CD8-positive, alpha-beta memory T cell (primary cell): ENCODE measurements around the gene TRIM67. TPM values are rescaled to one million over a fixed set of nuclear protein-coding genes. Genes with fewer than 3 reads are reported as not detected.
A peak's percentile ranks its signal among the peaks of the same experiment; 100 is the strongest.

Experiments
- CTCF ChIA-PET: fragments of 350-600 bp; sonication (Branson Sonifier 250); formaldehyde crosslinking; loops from one replicate; lab custom pipeline; 2021; ENCODE audit warnings: antibody characterized with exemption; lab: Charles Lee
- POLR2A ChIA-PET: fragments of 350-600 bp; sonication (Branson Sonifier 250); formaldehyde crosslinking; loops from one replicate; lab custom pipeline; 2021; ENCODE audit warnings: antibody characterized with exemption; lab: Charles Lee
- DNase-seq, 5 donors: peaks; one replicate each; pipeline versions ENCODE4 v3.0.0 to v3.0.0-alpha.2; 2020 to 2022; ENCODE audit warnings: mixed read lengths in 1 of 5
- H3K27ac ChIP-seq: one replicate; pipeline ENCODE4 v1.7.0; 2013; ENCODE audit warnings: low read depth, mild to moderate bottlenecking, low read length, moderate library complexity
- H3K27me3 ChIP-seq: 2 replicates; pipeline ENCODE4 v1.7.0; 2013; ENCODE audit warnings: low read length, mild to moderate bottlenecking; ENCODE audit not compliant: insufficient read depth, poor library complexity, severe bottlenecking
- H3K36me3 ChIP-seq: 2 replicates; pipeline ENCODE4 v1.7.0; 2013; ENCODE audit warnings: mild to moderate bottlenecking, low read length, moderate library complexity; ENCODE audit not compliant: insufficient read depth
- H3K4me1 ChIP-seq: 2 replicates; pipeline ENCODE4 v1.7.0; 2013; ENCODE audit warnings: mild to moderate bottlenecking, low read length, moderate library complexity; ENCODE audit not compliant: insufficient read depth
- H3K4me3 ChIP-seq: 2 replicates; pipeline ENCODE4 v1.7.0; 2013; ENCODE audit warnings: mild to moderate bottlenecking, low read length
- H3K9me3 ChIP-seq: 2 replicates; pipeline ENCODE4 v1.7.0; 2013; ENCODE audit warnings: mild to moderate bottlenecking, low read length
- H3K27ac Mint-ChIP-seq, 8 donors: one replicate each; pipeline ENCODE4 v1.8.0; 2020 to 2021; ENCODE audit warnings: mixed read lengths in 8 of 8, mild to moderate bottlenecking in 6 of 8, inconsistent platforms in 3 of 8, moderate library complexity in 3 of 8
- H3K27me3 Mint-ChIP-seq, 2 donors: one replicate each; pipeline ENCODE4 v1.8.0; 2020 to 2021; ENCODE audit warnings: mixed read lengths in 2 of 2, mild to moderate bottlenecking in 1 of 2, moderate library complexity in 1 of 2
- H3K36me3 Mint-ChIP-seq, 3 donors: one replicate each; pipeline ENCODE4 v1.8.0; 2020 to 2021; ENCODE audit warnings: mixed read lengths in 3 of 3, inconsistent platforms in 1 of 3, mild to moderate bottlenecking in 1 of 3
- H3K4me1 Mint-ChIP-seq, 3 donors: one replicate each; pipeline ENCODE4 v1.8.0; 2020 to 2021; ENCODE audit warnings: mixed read lengths in 3 of 3, inconsistent platforms in 1 of 3, mild to moderate bottlenecking in 1 of 3
- H3K4me3 Mint-ChIP-seq, 7 donors: one replicate each; pipeline ENCODE4 v1.8.0; 2020 to 2021; ENCODE audit warnings: mixed read lengths in 7 of 7, mild to moderate bottlenecking in 6 of 7, moderate library complexity in 4 of 7, inconsistent platforms in 2 of 7
- H3K9me3 Mint-ChIP-seq, 5 donors: one replicate each; pipeline ENCODE4 v1.8.0; 2020 to 2022; ENCODE audit warnings: mixed read lengths in 5 of 5, mild to moderate bottlenecking in 3 of 5, moderate library complexity in 2 of 5, inconsistent platforms in 1 of 5
- polyA plus RNA-seq: library from polyadenylated mRNA; unstranded; fragments of 300-500 nt; fragmentation: Illumina TruSeq; gene quantifications from one replicate; pipeline ENCODE4 v1.2.3, GENCODE V29; 2021
- total RNA-seq, 2 experiments: library from RNA; stranded (reverse); gene quantifications; one replicate each; pipeline ENCODE4 v1.2.3, GENCODE V29; 2021

TRIM67 gene
- total and polyA plus RNA-seq, 3 experiments from 2014 or later = not detected

DNA sequence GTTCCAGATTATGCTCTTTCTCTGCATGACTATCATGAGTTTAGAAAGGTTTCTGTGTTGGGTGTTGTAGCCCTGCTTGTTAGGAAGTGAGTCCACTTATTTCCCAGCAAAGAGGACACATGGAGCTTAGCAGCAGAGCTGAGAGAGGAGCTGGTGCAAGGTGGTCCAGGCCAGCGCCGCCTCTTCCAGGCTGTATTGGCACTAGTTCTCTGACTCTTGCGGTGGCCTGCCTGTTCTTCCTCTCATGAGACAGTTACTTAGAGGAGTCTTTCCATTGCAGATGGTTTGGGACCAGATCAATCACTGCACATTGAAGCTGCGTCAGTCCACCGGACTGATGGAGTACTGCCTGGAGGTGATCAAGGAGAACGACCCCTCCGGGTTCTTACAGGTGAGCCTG lies 38.0 kb downstream of the TRIM67 start:
- H3K4me3 Mint-ChIP-seq = no peak overlapping the region
- no peaks in the 10 kb centered on the region for H3K36me3 Mint-ChIP-seq
- peaks cover 2 to 12% (median 12%) of the 10 kb centered on the region in 3 donors for H3K4me1 Mint-ChIP-seq
- H3K27ac Mint-ChIP-seq = no peak overlapping the region
- H3K9me3 Mint-ChIP-seq = no peaks in the 10 kb centered on the region
- Histone ChIP-seq H3K27me3 (no peaks in the 10 kb centered on the region), H3K36me3 (no peaks in the 10 kb centered on the region), H3K4me3 (no peak overlapping the region), H3K27ac (no peak overlapping the region), H3K9me3 (no peaks in the 10 kb centered on the region), H3K4me1 (no peaks in the 10 kb centered on the region)
- H3K27me3 Mint-ChIP-seq = peaks cover 9 to 39% of the 10 kb centered on the region in 2 donors
- ChIA-PET POLR2A (no interaction called here), CTCF (no interaction called here)
- DNase-seq = no peak

DNA sequence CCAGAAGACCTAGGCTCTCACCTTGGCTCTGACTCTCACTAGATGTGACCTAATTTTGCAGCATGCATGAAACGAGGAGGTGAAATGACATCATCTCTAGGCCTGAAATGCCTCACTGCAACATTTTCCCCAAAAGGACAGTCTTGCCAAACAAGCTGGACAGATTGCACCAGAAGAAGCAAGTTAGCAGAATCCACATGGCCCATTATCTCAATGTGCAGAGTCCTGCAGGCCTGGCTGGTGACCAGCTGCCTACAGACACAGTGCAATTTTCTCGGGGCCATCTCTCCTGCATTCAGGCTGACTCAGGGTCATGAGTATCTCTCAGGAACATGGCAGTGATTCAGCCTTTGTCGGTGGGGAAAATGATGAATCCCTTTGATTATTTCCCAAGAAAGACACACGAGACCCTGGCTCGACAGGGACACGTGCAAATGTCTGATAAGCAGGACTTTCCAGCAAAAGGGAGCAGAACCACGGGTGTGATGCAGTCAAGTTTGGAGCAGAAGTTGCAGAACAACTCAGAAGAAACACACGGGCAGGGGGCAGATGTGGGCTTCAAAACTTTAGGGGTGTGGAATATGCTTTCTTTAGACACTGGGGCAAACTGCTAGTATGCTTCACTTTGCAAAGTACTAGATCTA lies 38.7 kb downstream of the TRIM67 start:
- H3K4me1 ChIP-seq = no peaks in the 10 kb centered on the region
- Mint-ChIP-seq H3K4me3 (no peak overlapping the region), H3K36me3 (no peaks in the 10 kb centered on the region), H3K4me1 (peaks cover 2 to 12% (median 12%) of the 10 kb centered on the region in 3 donors), H3K27me3 (peaks cover 9 to 43% of the 10 kb centered on the region in 2 donors), H3K9me3 (no peaks in the 10 kb centered on the region), H3K27ac (no peak overlapping the region)
- POLR2A ChIA-PET = no interaction called here
- H3K9me3 ChIP-seq = no peaks in the 10 kb centered on the region
- no peaks in the 10 kb centered on the region for H3K27me3 ChIP-seq
- H3K36me3 ChIP-seq = no peaks in the 10 kb centered on the region
- CTCF ChIA-PET = no interaction called here
- no peak for DNase-seq
- no peak overlapping the region for H3K4me3 ChIP-seq
- no peak overlapping the region for H3K27ac ChIP-seq

DNA sequence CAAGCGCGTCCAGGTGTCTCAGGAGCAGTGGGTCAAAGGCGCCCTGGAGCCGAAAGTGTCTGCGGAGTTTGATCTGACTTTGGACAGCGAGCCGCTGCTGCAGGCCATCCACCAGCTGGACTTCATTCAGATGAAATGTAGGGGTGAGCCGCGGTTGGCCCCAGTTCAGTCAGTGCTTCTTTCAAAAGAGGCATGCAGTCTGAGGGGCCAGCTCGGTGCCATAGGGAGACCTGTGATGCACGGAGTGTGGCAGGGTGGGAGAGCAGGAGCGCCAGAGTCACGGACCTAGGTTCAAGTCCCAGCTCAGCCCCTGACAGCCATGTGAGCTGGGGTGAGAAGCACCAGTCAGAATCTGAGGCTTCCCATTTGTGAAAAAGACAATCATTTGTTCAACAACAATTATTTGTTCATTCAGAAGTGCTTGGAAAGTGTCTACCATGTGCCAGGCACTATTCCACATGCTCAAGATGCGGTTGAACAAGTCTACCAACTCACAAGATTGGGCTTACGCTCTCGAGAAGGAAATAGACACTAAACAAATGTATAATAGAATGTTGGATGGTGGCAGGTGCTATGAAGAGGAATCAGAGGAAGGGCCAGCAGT lies 39.6 kb downstream of the TRIM67 start:
- CTCF ChIA-PET = no interaction called here
- peaks cover 4 to 37% of the 10 kb centered on the region in 2 donors for H3K27me3 Mint-ChIP-seq
- H3K4me1 Mint-ChIP-seq = peaks cover 2 to 12% (median 12%) of the 10 kb centered on the region in 3 donors
- no peaks in the 10 kb centered on the region for H3K4me1 ChIP-seq
- H3K27ac Mint-ChIP-seq = peak overlapping the region in 2 of 8 donors; percentile 37 to 97
- H3K9me3 ChIP-seq = no peaks in the 10 kb centered on the region
- H3K4me3 Mint-ChIP-seq = peak overlapping the region in 1 of 7 donors; percentile 1
- POLR2A ChIA-PET = no interaction called here
- H3K36me3 Mint-ChIP-seq = no peaks in the 10 kb centered on the region
- H3K27ac ChIP-seq = no peak overlapping the region
- DNase-seq = no peak
- H3K27me3 ChIP-seq = no peaks in the 10 kb centered on the region
- H3K36me3 ChIP-seq = no peaks in the 10 kb centered on the region
- no peak overlapping the region for H3K4me3 ChIP-seq
- no peaks in the 10 kb centered on the region for H3K9me3 Mint-ChIP-seq

DNA sequence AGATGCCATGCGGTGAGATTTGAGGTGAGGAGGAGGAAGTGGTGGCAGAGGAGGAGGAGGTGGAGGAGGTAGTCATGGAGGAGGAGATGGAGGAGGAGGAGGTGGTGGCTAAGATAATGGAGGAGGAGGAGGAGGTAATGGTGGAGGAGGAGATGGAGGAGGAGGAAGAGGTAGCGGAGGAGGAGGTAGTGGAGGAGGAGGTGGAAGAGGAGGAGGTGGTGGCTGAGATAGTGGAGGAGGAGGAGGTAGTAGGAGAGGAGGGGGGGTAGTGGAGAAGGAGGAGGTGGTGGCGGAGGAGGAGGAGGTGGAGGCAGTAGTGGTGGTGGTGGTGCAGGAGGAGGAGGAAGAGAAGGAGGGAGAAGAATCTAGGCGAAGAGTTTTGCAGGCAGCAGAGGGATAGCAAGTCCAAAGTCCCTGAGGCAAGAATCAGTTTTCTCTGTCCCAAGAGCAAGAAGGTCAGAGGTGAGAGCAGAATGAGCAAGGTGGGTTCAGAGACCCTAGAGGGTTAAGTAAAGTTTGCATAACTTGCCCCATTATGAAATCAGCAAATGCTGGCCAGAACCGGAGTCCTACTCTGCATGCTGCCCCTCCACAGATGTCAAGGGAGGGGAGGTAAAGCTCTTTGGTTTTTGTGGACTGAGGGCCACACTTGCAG lies 40.2 kb downstream of the TRIM67 start:
- Mint-ChIP-seq H3K27ac (peak overlapping the region in 1 of 8 donors; percentile 97), H3K4me3 (peak overlapping the region in 1 of 7 donors; percentile 1), H3K36me3 (no peaks in the 10 kb centered on the region), H3K9me3 (no peaks in the 10 kb centered on the region), H3K27me3 (peaks cover 4 to 36% of the 10 kb centered on the region in 2 donors), H3K4me1 (peaks cover 2 to 12% (median 12%) of the 10 kb centered on the region in 3 donors)
- ChIA-PET CTCF (no interaction called here), POLR2A (no interaction called here)
- Histone ChIP-seq H3K27me3 (no peaks in the 10 kb centered on the region), H3K4me1 (no peaks in the 10 kb centered on the region), H3K36me3 (no peaks in the 10 kb centered on the region), H3K9me3 (no peaks in the 10 kb centered on the region), H3K4me3 (no peak overlapping the region), H3K27ac (no peak overlapping the region)
- DNase-seq = no peak

DNA sequence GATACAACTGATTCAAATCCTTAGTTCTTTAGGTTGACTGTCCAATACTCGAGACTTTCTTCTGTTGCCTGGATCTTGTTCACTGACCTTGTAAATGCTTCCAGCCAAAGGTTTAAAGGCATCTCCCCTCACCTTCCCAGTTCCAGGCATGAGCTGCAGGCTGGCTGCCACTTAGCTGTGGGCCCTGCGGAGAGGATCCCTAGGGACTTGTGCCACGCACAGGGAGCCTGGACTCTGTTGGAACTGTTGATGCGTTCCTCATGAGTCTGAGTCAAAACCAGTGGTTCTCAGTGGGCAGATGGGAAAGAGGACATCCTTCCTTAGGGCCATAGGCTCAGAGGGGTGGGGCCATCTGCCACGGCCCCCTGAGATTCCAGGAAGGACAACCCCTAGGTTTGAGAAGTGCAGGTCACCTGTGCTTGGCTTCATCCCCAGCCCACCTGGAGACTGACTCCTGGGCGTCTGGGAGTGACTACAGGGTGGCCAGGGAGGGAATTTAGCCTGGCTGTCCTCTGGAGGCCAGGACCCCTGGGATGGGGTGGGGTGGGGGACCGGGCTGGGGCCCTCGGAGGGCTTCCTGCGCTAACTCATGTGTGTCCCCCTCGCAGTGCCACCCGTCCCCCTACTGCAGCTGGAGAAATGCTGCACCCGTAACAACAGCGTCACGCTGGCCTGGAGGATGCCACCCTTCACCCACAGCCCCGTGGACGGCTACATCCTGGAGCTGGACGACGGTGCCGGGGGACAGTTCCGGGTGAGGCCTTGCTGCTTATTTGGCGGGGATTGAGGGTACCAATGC lies 41.6 kb downstream of the TRIM67 start:
- H3K27ac Mint-ChIP-seq = peak overlapping the region in 1 of 8 donors; percentile 69
- POLR2A ChIA-PET = no interaction called here
- no peak for DNase-seq

DNA sequence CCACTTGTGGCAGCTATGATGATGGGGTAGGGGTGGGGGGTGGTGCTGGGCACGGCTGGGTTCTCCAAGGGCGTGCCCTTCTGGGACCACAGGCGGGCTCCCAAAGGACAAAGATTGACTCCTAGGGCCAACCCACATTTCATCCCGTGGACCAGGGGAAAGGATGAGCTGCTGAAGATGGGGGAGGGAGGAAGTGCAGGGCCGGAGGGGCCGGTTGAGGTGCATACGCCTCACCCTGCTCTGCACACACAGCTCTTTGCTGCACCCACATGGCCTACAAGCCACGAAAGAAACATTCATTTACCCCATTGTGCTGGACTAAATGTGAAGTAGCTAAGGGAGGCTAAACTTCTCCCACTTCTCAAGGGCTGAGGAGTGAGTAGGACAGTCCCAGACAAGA lies 45.0 kb downstream of the TRIM67 start:
- no peak overlapping the region for H3K27ac Mint-ChIP-seq
- peaks cover 8% of the 10 kb centered on the region for H3K4me1 ChIP-seq
- no peaks in the 10 kb centered on the region for H3K27me3 ChIP-seq
- H3K36me3 ChIP-seq = no peaks in the 10 kb centered on the region
- no peaks in the 10 kb centered on the region for H3K9me3 Mint-ChIP-seq
- POLR2A ChIA-PET = no interaction called here
- H3K36me3 Mint-ChIP-seq = no peaks in the 10 kb centered on the region
- no peak for DNase-seq
- H3K27ac ChIP-seq = no peak overlapping the region
- H3K27me3 Mint-ChIP-seq = peaks cover 2 to 16% of the 10 kb centered on the region in 2 donors
- H3K4me3 Mint-ChIP-seq = no peak overlapping the region
- CTCF ChIA-PET = no interaction called here
- H3K4me1 Mint-ChIP-seq = peaks cover 5 to 14% (median 14%) of the 10 kb centered on the region in 3 donors
- H3K9me3 ChIP-seq = no peaks in the 10 kb centered on the region
- no peak overlapping the region for H3K4me3 ChIP-seq

More for the DNA sequence above, 41.6 kb downstream of the TRIM67 start:
- no peaks in the 10 kb centered on the region for H3K36me3 Mint-ChIP-seq
- no peaks in the 10 kb centered on the region for H3K9me3 Mint-ChIP-seq
- no peak overlapping the region for H3K27ac ChIP-seq
- H3K9me3 ChIP-seq = no peaks in the 10 kb centered on the region
- H3K4me3 ChIP-seq = no peak overlapping the region
- CTCF ChIA-PET = no interaction called here
- peaks cover 2 to 12% (median 12%) of the 10 kb centered on the region in 3 donors for H3K4me1 Mint-ChIP-seq
- no peak overlapping the region for H3K4me3 Mint-ChIP-seq
- H3K4me1 ChIP-seq = no peaks in the 10 kb centered on the region
- no peaks in the 10 kb centered on the region for H3K27me3 ChIP-seq
- no peaks in the 10 kb centered on the region for H3K36me3 ChIP-seq
- peaks cover 4 to 27% of the 10 kb centered on the region in 2 donors for H3K27me3 Mint-ChIP-seq

DNA sequence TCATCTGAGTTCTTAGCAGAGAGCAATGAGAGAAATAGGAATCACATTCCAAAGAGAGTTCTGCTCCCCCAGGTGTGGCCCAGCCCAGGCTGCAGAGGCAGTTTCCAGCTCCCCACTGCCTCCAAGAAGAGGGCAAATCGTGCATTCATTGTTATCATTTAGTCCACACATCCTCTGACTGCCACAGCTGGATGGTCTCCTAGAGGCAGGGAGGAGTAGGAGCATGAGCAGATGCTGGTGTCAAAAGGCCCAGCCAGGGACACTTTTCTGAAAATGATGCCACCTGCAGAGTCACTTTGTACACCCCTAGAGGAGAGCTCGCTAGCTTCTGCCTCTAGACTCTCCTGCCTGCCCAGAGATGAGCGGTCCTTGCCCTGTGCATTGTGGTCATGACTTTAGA lies 45.6 kb downstream of the TRIM67 start:
- H3K36me3 Mint-ChIP-seq = no peaks in the 10 kb centered on the region
- ChIA-PET CTCF (interaction anchor here (0.9 kb wide), 1 partner anchor 39 kb away, joined by 4 read pairs; no protein-coding TSS in a partner anchor), POLR2A (no interaction called here)
- Histone ChIP-seq H3K4me3 (no peak overlapping the region), H3K4me1 (peaks cover 8% of the 10 kb centered on the region), H3K9me3 (no peaks in the 10 kb centered on the region), H3K36me3 (no peaks in the 10 kb centered on the region), H3K27ac (no peak overlapping the region), H3K27me3 (no peaks in the 10 kb centered on the region)
- peak overlapping the region in 1 of 7 donors; percentile 13 for H3K4me3 Mint-ChIP-seq
- no peak for DNase-seq
- no peaks in the 10 kb centered on the region for H3K9me3 Mint-ChIP-seq
- peaks cover 5 to 9% (median 8%) of the 10 kb centered on the region in 3 donors for H3K4me1 Mint-ChIP-seq
- H3K27me3 Mint-ChIP-seq = peaks cover 2 to 16% of the 10 kb centered on the region in 2 donors
- no peak overlapping the region for H3K27ac Mint-ChIP-seq
